Renal cortical epithelial cell (primary cell): ENCODE data around the gene HOXA7. TPM values are rescaled to one million over a fixed set of nuclear protein-coding genes. Genes with fewer than 3 reads are reported as not detected.

Source experiments
- DNase-seq: peaks from one replicate; pipeline ENCODE4 v3.0.0-alpha.2; 2011; ENCODE audit warnings: low read depth
- total RNA-seq: library from RNA; depleted of rRNA; stranded (reverse); fragments of >200 nt; gene quantifications from 2 replicates; pipeline ENCODE4 v1.2.3, GENCODE V29; 2014

HOXA7 gene
- total RNA-seq, 1 donor from 2014 or later = 12.0 TPM

GRCh38 chr7:27159266-27160144, 3.0 kb upstream of the HOXA7 start:
- no peak for DNase-seq

DNA sequence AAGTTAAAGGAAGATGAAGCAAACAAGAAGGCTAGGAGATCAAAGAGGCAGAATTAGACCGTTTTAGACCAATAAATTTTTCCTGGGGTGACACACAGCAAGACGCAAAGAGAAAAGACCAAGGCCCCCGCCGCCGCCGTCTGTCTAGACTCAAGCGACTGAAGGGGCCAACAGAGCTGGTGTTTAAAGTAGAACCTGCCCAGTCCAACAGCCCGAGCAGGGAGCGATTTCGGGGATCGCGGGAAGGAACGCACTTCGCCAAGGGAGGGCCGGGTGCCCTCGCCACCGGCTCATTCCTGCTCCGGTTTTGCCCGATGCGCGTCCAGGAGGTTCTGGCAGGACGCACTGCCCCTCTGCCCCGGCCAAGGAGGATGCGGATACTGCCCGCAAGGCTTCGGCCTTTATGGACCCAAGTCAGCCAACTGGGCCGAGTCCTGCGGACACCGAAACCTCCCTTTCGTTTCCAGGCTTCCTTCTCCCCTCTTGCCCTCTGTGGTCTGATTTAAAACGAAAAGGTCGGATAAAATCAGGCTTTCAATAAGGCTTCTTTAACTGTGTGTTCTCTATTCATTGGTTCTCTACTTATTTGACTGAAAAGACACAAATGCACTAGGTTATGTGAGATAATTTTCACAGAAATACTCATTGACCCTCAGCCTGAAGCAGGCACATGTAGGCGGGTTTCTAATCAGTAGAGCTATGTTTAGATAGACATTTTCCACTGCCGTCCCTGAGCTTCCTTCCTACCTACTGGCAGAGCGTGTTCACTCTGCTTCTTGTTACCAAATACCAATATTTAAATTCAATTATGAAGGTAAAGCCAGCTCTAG, 2.2 kb upstream of the HOXA7 start:
- DNase-seq = no peak

GRCh38 chr7:27157702-27158431, 1.4 kb upstream of the HOXA7 start:
- DNase-seq = no peak

DNA sequence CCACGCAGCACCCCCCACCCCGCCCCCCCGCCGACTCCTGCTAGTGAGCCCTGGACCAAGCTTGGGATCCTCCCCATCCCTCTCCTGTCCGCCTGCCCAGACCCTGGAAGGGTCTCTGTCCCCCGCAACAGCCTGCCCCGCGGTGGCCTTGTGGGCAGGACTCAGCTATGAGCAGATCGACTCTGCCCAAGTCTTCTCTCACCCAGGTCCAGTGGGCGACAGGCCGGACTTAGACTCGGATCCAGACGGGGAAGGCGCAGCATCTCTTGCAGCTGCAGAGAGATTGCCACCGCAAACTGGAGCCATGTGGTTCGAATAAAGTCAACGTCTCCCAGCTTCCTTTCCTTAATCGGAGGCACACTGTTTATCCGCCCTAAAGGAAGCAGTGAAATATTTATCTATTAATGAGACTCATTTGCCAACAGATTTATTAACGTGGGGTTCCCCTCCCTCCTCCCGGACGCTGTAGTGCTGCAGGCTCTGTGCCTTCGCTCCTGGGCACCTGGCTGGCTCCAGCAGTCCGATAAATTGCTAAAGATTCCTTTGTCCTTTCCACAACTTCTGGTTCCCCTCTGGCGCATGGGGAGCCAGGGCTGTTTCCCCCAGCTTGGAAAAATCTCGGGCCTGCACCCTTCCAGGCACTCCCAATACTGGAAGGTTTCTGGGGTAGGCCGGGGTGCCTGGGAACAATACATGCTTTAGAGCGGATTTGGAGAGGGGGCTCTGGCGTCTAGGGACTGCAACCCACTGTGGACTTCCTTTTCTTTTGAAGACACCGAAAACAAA, 634 bp upstream of the HOXA7 start:
- DNase-seq = no peak

- no peak for DNase-seq
Observed at GRCh38 chr7:27155816-27156507, 513 bp downstream of the HOXA7 start.

- DNase-seq = peak; percentile 64
Observed at GRCh38 chr7:27154901-27155815, 1.3 kb downstream of the HOXA7 start.

GRCh38 chr7:27154369-27154768, 2.1 kb downstream of the HOXA7 start:
- DNase-seq = no peak

- DNase-seq = no peak
Observed at GRCh38 chr7:27153526-27153925, 2.9 kb downstream of the HOXA7 start.

DNA sequence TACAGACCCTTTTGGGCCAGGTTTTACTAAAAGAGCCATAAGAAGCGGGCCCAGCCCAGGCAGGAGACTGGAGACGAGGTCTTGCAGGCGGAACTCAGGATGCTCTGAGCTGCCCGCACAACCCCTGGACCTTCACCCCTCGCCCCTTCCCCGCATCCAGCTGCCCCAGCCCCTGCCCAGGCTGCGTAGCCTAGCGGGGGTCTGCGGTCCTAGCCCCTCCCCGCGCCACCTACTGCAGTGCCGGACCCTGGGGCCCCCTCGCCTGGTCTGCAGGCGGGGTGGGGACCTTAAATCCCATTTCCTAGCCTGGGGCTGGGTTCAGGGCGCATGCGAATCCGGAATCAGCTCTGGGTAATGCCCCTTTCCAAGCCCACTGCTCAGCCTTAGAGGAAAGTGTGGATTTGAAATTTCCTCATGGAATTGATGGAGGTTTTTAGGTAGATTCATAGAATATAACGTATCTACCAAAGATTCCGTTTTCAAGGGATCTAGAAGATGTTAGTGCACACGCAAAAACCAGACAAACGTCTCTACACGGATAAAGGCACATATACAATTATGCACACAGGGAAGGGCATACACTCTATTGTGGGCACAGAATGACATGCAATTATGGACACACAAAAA, 3.5 kb downstream of the HOXA7 start:
- no peak for DNase-seq

GRCh38 chr7:27151931-27152815, 4.3 kb downstream of the HOXA7 start, which contains the start of gene HOXA3:
HOXA3 (minus strand) TSS chr7:27152583; CDS start chr7:27110640, 41,943 bp downstream.
- DNase-seq = peak; percentile 86

DNA sequence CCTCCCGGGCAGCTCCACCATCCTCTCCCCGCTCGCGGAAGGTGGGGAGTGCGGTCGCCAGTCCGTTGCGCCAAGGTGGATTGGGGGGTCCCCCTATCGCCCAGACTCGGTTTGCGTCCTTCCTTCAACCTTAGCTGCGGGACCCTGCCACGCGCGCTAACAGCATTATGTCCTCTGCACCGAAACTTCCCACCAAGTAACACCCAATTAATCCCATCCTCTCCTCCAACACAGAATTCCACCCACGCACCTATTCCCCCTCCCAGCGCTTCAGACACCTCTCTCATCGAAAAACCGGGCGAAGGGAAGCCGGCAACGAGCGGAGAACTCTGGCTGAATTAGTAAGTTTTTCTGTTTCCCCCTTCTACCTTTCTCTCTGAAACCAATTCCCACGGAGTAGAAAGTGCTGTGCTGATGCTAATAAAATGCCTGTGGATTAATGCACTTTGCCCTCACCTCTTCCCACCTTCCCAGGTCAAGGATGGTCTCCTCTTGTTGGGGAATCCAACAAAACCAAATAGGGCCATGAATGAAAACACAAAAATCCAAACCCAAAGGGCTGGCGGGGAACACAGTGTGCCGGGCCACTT, 5.0 kb downstream of the HOXA7 start:
- no peak for DNase-seq

GRCh38 chr7:27150568-27151340, 5.7 kb downstream of the HOXA7 start:
- DNase-seq = no peak

GRCh38 chr7:27149842-27150567, 6.5 kb downstream of the HOXA7 start:
- no peak for DNase-seq

- no peak for DNase-seq
Observed at GRCh38 chr7:27148756-27149641, 7.5 kb downstream of the HOXA7 start.
